Measurements from ENCODE around the gene CD2BP2.
A peak's percentile ranks its signal among the peaks of the same experiment; 100 is the strongest.
"Not testable (repeated sequence)": the region's sequence is repeated elsewhere in the genome, so short reads cannot be mapped to it uniquely, and the experiment has no call there.

The CD2BP2 gene

DNA sequence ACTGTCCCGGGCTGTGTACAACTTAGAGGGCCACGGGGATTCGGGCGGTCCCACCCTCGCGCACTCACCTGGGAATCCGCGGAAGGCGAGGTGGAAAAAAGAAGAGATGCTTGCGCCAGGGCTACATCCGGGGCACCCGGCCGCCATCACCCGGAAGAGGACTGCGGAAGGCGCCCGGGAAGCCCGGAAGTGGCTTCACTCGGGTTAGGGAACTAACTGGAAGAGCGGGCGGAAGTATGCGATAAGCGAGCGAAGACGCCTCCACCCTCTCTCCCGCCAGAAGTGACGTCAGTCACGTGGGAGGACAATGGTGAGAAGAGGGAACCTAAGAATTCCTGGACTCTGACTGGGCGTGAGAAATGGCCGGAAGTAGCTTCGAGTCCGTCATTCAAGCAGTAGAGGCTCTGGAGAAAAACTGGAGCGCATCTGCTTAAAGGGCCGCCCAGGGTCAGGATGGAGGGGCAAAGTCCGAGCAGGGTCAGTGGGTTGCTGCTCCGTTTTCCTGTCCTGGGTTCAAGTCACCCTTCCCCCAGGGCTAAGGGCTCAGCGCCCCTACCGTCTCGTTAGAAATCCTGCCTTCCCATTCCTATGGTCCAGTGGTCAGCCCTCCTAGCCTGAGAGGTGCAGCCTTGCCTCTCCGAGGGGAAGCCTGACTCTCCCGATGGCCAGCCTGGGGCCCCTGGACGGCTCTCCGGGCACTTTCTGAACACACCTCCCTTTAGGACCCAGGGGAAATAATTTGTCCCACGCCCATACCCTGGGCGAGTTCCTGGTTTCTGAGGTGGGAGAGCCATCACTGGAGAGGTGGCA, at the start of gene CD2BP2:
Gene CD2BP2 (minus strand): TSS at position 165 of the 810 bp plus-strand sequence. CDS start 627 bp downstream, outside the sequence.
- peak; percentile 100 for DNase-seq

DNA sequence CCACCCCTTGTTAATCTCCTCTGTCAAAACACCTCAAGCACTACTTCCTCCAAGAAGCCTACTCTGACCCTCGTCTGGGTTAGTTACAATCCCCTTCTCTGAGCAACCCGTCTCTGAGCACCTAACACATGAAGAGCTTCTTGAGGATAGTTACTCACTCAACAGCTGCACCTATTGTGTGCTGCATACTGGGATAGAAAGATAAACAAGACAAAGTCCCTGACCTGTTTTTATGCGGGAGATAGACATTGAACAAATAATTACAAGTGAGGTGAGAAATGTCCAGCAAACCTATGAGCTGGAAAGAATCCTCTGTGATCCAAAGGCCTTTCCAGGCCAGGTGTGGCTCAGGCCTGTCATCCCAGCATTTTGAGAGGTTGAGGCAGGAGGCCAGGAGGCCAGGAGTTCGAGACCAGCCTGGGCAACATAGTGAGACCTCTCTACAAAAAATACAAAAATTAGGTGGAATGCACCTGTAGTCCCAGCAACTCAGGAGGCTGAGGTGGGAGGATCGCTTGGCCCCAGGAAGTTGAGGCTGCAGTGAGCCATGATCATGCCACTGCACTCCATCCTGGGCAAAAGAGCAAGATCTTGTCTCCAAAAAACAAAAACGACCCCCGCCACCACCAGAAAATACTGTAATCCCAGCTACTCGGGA, 46.8 kb upstream of the CD2BP2 start:
- DNase-seq = no peak

DNA sequence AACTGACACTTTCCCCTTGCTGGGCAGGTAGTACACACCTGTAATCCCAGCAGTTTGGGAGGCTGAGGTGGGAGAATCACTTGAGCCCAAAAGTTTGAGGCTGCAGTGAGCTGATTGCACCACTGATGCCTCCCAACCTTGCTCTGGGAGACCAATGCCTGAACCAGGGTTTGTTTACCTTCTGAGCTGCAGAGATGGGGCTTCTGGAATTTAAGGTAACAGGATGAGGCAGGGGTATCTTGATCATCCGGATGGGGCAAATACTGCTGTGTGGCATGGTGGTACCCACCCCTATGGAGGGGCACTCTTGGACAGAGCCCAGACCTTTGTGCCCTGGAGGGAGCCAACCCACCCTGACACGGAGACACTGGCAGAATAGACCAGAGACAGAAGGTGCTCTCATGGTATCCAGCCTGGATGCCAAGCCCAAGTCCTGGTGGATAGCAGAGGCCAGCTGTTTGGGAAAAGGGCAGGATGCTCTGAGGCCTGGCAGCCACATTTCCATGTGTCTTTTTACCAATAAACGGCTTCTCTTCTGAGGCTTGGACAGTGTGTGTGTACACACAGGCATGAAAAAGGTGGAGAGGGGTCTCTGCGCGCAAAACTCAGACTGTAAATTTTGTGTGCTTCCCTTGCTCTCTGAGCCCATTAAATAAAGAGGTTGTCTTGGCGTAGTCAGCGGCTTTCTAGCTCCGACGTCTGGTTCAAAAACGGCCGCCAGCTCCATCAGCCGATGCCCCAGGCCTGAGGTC, 44.5 kb upstream of the CD2BP2 start:
- no peak for DNase-seq

DNA sequence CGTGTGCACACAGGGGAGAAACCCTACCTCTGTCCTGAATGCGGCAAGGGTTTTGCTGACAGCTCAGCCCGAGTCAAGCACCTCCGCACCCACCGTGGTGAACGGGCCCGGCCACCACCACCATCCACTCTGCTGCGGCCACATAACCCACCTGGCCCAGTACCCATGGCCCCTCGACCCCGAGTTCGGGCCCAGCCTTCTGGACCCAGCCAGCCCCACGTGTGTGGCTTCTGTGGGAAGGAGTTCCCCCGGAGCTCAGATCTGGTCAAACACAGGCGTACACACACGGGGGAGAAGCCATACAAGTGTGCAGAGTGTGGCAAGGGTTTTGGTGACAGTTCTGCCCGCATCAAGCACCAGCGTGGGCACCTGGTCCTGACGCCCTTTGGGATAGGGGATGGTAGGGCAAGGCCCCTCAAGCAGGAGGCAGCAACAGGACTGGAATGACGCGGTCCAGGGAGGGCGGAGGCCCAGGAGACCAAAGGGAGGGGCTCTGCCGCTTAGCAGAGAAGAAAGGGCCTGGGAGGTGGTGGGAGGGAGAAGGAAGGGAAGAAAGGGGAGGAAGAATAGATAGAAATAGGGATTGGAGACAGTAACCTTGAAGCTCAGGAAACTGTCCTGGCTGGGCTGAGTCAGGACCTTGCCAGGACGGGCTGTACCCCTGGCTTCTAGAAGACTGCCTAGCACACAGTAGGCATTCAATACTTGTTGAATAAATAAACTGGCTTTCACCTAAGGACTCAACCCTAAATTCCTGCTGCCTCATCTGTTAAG, 43.7 kb upstream of the CD2BP2 start:
- no peak for DNase-seq

DNA sequence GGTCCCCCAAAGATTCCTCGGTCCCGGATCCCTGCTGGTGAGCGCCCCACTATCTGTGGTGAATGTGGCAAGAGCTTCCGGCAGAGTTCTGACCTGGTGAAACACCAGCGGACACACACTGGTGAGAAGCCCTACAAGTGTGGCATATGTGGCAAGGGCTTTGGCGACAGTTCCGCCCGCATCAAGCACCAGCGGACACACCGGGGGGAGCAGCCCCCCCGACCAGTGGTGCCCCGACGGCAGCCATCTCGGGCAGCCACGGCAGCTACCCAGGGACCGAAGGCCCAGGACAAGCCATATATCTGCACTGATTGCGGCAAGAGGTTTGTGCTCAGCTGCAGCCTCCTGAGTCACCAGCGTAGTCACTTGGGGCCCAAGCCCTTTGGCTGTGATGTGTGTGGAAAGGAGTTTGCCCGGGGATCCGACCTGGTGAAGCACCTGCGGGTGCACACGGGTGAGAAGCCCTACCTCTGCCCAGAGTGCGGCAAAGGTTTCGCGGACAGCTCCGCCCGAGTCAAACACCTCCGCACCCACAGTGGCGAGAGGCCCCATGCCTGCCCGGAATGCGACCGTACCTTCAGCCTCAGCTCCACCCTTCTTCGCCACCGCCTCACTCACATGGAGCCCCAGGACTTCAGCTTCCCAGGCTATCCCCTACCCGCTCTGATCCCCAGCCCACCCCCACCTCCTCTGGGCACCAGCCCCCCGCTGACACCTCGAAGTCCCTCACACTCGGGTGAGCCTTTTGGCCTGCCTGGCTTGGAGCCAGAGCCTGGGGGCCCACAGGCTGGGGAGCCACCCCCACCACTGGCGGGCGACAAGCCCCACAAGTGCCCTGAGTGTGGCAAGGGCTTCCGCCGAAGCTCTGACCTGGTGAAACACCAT, 42.9 kb upstream of the CD2BP2 start:
- no peak for DNase-seq

DNA sequence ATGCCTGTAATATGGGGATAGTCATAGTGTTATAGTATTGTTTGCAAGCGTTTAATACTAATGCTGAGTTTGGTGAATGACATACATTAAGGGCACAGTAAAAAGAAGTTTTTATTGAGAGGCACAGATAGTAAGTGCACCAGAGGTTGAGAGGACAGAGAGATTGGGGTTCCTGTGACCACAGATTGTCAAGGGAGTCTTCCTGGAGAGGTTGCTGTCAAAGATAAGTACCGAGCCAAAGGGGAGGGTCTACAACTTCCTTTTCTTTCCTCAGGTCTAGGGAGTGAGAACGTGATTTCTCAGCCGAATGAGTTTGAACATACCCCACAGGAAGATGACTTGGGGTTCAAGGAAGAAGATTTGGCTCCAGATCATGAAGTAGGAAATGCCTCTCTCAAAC, 41.9 kb upstream of the CD2BP2 start:
- no peak for DNase-seq

DNA sequence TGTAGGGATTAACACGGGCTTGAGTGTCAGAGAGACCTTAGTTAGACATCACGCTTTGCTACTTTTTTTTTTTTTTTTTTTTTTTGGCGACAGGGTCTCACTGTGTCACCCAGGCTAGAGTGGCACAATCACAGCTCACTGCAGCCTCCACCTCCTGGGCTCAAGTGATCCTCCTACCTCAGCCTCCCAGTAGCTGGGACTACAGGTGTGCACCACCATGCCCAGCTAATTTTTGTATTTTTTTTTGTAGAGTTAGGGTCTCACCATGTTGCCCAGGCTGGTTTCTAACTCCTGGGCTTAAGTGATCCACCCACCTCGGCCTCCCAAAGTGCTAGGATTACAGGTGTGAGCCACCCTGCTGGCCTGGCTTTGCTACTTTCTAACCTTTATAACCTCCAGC, 41.5 kb upstream of the CD2BP2 start:
- DNase-seq = not testable (repeated sequence)

DNA sequence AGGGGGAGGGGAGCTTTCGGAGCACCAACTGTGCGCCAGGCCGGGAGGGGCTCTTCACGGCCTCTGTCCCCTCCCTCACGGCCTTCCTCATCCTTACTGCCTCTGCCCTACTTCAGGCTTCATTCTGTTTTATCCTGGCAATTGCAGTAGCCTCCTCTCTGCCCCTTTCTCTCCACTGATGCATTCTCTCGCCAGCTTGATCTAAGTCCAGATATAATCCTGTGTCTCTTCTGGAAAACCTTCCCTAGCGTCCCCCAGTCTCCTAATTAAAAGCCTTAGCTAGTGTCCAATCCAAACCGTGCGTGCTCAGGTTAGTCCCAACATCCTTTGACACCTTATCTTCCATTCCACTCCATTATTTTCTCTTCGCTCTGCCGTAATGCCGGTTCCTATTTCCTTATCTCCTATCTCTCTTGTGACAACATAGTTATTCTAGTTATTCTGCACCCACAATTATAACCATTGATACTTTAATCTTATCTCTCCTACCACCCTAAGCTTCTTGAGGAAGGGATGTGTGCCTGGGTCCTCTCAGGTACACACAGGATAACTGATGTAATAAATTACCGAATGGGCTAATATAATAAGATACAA, 41.0 kb upstream of the CD2BP2 start:
- no peak for DNase-seq

DNA sequence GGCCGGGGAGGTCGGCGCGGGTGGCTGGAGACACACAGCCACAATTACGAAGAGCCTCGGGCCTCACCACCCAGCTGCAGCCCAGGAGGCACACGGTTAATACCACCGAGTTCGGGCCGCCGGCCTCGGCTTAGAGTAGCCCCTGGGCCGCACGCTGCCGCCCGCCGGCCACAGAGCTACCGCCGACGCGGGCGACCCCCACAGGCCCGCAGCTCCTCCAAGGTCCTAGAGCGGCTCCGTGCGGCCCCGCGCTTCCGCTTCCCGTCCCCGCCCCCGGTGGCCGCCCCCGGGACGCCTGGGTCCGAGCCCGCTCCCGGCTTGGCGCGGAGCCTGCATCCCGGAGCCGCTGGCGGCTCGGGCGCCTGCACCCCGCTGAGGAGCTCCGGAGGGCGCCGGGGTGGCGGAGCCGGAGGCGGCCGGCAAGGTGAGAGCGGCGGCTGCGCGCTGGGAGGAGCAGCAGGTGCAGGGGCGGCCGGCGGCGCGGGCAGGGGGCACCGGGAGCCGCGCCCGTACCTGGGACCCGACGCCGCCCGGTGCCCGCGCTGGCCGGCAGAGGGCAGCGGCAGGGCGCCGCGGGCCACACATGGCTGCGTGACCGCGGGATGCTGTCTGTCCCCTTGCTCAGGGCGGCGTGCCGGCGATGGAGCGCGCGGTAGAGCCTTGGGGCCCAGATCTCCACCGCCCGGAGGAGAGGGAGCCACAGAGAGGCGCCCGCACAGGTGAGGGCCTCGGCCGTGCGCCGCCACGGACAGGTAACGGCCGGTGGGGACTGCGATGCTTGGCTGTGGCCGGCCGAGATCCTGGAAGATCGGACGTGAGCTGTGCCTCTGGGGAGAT, 40.3 kb upstream of the CD2BP2 start, which contains the start of gene ZNF48:
Gene ZNF48 (plus strand): TSS at position 266 of the 837 bp plus-strand sequence. CDS start 375 bp downstream, at position 641.
- peak; percentile 84 for DNase-seq

DNA sequence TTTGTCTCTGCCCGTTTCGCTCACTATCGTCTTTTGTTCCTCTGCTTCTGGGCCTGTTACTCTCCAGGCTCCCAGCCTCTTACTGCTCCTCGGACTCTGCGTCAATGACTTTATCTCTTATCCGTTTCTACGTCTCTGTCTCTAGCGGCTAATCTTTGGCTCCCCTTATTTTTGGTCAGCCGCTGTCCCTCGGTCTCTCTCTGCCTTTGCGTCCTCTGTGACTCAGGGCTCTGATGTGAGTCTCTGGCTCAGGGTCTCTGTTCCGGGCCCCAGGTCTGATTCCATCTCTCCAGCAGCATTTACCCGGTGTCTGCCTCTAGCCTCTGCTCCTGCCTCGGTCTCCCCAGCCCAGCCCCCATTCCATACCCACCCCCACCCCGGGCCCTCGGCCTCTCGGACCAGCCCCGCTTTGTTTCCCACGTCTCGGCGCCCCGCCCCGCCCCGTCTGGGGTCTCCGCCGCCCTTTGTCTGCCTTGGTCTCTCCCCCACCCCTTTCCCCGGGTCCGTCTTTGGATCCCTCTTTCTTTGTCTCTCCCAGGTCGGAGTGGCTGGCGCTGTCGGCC, 39.6 kb upstream of the CD2BP2 start:
- no peak for DNase-seq

DNA sequence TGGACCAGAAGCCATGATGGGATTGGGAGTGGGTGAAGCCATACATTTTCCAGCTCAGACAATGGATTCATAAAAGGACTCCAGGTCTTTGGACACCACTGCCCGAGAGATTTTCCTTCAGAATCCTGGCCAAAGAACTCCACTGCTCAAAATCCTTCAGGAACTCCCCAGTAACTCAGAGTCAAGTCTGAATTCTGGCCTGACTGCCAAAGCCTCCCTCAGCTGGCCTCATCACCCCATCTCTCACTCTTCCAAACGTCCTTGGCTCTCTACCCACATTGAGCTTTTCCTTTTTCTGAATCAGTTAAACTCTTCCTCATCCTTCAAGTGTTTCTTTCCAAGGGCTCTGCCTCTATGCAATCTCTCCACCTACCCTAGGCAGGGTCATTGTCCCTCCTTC, 28.4 kb upstream of the CD2BP2 start:
- DNase-seq = no peak

DNA sequence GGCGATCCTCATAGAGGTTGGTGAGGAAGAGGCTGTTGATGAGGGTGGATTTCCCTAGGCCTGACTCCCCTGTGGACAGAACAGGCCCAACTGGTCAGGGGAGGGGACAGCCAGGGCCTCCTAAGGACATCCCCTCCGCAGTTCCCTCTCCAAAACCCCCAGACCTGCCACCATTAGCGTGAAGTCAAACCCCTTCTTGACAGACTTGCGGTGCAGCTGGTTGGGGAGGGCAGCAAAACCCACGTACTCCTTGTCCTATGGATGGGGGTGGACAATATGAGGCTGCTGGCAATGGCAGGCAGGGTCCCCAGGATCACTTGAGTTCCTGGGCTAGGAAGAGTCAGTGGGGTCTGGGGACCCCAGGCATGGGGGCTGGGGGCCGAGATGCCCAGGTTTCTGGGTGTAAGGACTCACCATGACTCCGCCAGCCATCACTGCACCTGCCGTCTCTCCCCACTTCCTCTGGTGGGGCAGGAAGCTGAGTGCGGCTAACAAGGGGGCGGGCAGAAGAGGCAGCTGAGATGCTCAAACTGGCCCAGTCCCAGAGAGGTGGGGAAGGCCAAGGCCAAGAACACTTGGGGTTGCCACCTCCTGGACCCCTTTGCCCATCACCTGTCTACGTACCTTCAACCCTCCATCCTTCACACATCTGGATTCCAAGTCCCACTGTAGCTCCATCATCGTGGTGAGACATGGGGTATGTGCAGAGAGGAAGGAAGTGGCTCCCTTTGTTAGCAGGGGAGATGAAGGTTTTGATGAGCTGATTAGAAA, 27.2 kb upstream of the CD2BP2 start, which contains the start of gene SEPTIN1:
Gene SEPTIN1 (minus strand): TSS at position 451 of the 771 bp plus-strand sequence. CDS start 19 bp downstream, at position 432.
- no peak for DNase-seq

DNA sequence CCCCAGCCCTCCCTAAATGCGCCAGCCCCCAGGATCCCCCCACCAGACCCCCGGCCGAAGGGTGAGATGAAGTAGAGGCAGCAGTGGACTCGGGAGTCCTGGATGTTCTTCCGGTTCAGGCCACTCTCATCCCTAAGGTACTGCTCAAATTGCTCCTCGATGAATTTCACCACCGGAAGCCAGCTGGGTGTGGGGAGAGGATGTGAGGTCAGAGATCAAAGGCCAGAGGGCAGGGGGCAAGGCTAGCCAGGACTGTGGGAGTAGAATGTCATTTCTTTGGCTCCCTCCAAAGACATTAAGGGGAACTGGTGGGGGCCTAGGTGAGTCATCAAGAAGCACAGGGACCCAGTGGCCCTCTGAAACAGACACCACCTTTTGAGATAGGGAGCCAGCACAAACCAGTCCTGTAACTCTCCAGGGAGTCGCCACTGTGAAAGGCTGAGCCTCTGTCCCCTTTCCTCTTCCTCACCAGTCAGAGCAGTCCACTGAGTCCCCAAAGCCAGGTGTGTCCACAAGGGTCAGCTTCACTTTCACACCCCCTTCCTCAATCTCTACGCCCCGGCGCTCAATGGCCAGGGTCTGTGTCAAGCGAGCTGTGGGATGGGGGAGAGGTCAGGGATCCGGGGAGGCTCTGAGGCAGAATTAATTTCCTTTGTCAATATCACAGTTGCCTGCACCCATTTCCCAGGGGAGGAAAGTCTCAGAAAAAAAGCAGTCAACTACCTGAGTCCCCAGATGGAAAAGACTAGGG, 26.4 kb upstream of the CD2BP2 start:
- no peak for DNase-seq

DNA sequence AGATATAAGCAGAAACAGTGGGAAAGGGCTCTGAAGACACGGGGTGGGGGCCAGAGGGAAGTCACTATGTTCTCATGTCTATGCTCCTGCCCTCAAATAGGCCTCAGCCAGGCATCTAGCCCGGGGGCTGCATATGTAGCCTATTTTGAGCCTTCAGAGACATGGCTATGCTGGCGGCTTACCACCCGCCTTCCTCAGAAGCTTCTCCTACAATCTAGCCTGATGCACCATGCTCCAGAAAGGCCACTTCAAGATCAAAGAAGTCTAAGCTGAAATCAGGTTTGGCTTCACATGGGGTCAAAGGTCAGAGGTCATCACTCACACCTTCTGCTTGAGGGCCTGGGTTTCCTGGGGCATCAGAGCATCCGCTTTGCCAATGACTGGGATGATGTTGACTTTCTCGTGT, 25.7 kb upstream of the CD2BP2 start:
- DNase-seq = no peak

DNA sequence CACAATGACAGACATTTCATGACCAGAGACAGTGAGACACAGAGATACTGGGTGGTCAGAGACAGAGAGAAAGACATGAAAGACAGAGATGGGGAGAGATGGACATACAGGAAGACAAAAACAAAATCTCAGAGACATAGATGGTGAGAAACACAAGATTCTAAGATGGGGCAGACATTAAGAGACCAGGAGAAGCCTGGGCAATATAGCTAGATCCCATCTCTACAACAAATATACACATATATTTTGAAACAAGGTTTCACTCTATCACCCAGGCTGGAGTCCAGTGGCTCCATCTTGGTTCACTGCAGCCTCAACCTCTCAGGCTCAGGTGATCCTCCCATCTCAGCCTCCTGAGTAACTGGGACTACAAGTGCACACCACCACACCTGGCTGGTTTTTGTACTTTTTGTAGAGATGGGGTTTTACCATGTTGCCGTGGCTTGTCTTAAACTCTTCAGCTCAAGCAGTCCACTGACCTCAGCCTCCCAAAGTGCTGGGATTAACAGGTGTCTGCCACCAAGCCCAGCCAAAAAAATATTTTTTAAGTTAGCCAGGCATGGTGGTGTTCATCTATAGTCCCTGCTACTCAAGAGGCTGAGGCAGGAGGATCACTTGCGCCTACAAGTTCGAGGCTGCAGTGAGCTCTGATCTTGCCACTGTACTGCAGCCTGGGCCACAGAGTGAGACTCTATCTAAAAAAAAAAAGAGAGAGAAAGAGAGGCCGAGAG, 25.1 kb upstream of the CD2BP2 start:
- DNase-seq = no peak

DNA sequence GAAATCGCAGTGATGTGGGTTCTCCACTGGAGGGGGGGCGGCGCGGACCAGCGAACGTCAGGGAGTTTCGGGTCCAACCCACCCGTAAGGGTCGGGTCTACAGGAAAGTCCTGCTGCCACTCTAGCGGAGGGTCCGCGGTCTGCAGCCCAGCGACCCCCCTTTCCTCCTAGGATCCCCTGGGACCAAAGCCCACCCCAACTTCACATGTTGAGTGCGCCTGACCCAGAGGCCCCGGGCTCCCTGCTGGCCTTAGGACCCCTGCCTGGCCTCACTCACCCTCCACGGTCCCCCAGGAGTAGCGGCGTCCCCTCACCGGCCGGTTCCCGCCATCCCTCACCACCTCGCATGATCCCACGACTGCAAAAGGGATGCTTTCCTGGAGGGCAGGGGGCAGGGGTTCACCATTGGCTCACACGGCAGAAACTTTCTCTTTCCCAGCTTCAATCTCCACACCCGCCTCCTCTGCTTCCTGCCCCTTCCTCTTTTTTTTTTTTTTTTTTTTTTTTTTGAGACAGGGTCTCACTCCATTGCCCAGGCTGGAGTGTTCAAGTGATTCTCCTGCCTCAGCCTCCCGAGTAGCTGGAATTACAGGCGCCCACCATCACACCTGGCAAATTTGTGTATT, 24.2 kb upstream of the CD2BP2 start:
- DNase-seq = no peak

Data from HCEC 1CT (cell line).